K562 (cell line): ENCODE measurements around the gene ECI1. TPM values are rescaled to one million over a fixed set of nuclear protein-coding genes. Genes with fewer than 3 reads are reported as not detected.
A peak's percentile ranks its signal among the peaks of the same experiment; 100 is the strongest.

Experiments used
- ATAC-seq: fragments of 200-7000 bp; cut with Tn5 transposase; 3 replicates; pipeline ENCODE4 v1.9.1; 2020; ENCODE audit warnings: moderate library complexity
- BruUV-seq: library from RNA; stranded (reverse); fragments of 400-500 nt; replicated peaks from 2 replicates; lab custom pipeline; 2021; lab: Mats Ljungman, UMichigan
- CTCF ChIA-PET: fragments of 300-600 bp; formaldehyde crosslinking; extraction: SDS; loops from one replicate; lab custom pipeline; 2021; ENCODE audit warnings: low intra/inter-chr PET ratio; lab: Yijun Ruan, JAX
- POLR2A ChIA-PET: fragments of 300-600, 350-650 bp; sonication (Branson Sonifier 250); formaldehyde crosslinking; extraction: SDS; loops from one replicate; lab custom pipeline; 2021; ENCODE audit warnings: antibody characterized with exemption, inconsistent platforms; lab: Yijun Ruan, JAX
- DNase-seq, 4 experiments: peaks; one replicate each; pipeline versions ENCODE4 v3.0.0 to v3.0.0-alpha.2; 2011 to 2018; ENCODE audit warnings: low spot score in 3 of 4, mixed read lengths in 3 of 4; ENCODE audit errors: extremely low read depth in 1 of 4
- FAIRE-seq: peaks from 2 replicates; lab custom pipeline; 2011; peaks lifted over from hg19 to GRCh38; lab: Jason Lieb, UNC
- H2AFZ ChIP-seq: 2 replicates; pipeline ENCODE4 v1.6.0; 2011; ENCODE audit warnings: low read depth, low read length, control low read depth, inconsistent platforms
- H3K27ac ChIP-seq: fragments of 200-600 bp; 3 replicates; pipeline ENCODE4 v1.8.0; 2011; ENCODE audit warnings: low read depth, mild to moderate bottlenecking, control low read depth, inconsistent platforms, low read length, moderate library complexity, mixed read lengths; ENCODE audit errors: extremely low read depth
- H3K27me3 ChIP-seq, 2 experiments: fragments of 300-600 bp in 1 of 2; 2 replicates in 1 of 2; 3 replicates in 1 of 2; pipeline versions ENCODE4 v1.6.0 to v1.8.0; 2011; ENCODE audit warnings: inconsistent platforms in 2 of 2, low read length in 2 of 2, mild to moderate bottlenecking in 1 of 2, mixed read lengths in 1 of 2, moderate library complexity in 1 of 2; ENCODE audit not compliant: control insufficient read depth in 2 of 2, insufficient read depth in 2 of 2
- H3K36me3 ChIP-seq: fragments of 300-600 bp; 3 replicates; pipeline ENCODE4 v1.8.0; 2011; ENCODE audit warnings: mild to moderate bottlenecking, low read length, inconsistent platforms; ENCODE audit not compliant: control insufficient read depth, insufficient read depth
- H3K4me1 ChIP-seq, 2 experiments: fragments of 200-600 bp in 1 of 2; replicated peaks in 1 of 2; 2 replicates in 1 of 2; 3 replicates in 1 of 2; pipeline versions ENCODE4 v1.5.1 to v1.8.0; 2011; ENCODE audit warnings: inconsistent platforms in 2 of 2, low read length in 2 of 2, mild to moderate bottlenecking in 1 of 2, mixed read lengths in 1 of 2, moderate library complexity in 1 of 2; ENCODE audit not compliant: control insufficient read depth in 2 of 2, insufficient read depth in 2 of 2
- H3K4me2 ChIP-seq: 2 replicates; pipeline ENCODE4 v1.6.1; 2011; ENCODE audit warnings: low read length, control low read depth, inconsistent platforms, mixed read lengths; ENCODE audit not compliant: insufficient read depth
- H3K4me3 ChIP-seq: fragments of 200-600 bp; sonication (generic), shearing (Covaris generic); 2 replicates; pipeline ENCODE4 v1.5.1; 2016; ENCODE audit warnings: control low read depth, inconsistent platforms
- H3K79me2 ChIP-seq: fragments of 200-600 bp; 3 replicates; pipeline ENCODE4 v1.8.0; 2011; ENCODE audit warnings: low read length, inconsistent platforms; ENCODE audit not compliant: control insufficient read depth, insufficient read depth
- H3K9ac ChIP-seq, 2 experiments: 2 replicates each; pipeline versions ENCODE4 v1.6.0 to v1.6.1; 2011; ENCODE audit warnings: low read depth in 2 of 2, low read length in 2 of 2, control low read depth in 1 of 2, inconsistent platforms in 1 of 2, mild to moderate bottlenecking in 1 of 2, mixed read lengths in 1 of 2; ENCODE audit not compliant: insufficient read depth in 1 of 2
- H3K9me1 ChIP-seq: one replicate; pipeline ENCODE4 v1.6.0; 2011; ENCODE audit warnings: inconsistent platforms, mild to moderate bottlenecking, low read length, moderate library complexity; ENCODE audit not compliant: control insufficient read depth, insufficient read depth
- H3K9me3 ChIP-seq: replicated peaks from 2 replicates; pipeline ENCODE4 v1.5.1; 2011; ENCODE audit warnings: low read depth, low read length, inconsistent platforms; ENCODE audit not compliant: control insufficient read depth, insufficient read depth
- H4K20me1 ChIP-seq: replicated peaks from 2 replicates; pipeline ENCODE4 v1.6.1; 2011; ENCODE audit warnings: low read length, inconsistent platforms, mixed read lengths; ENCODE audit not compliant: control insufficient read depth, insufficient read depth
- ARNT ChIP-seq, 2 experiments: fragments of 450-650 bp; IDR thresholded peaks; 2 replicates each; pipeline ENCODE4 v1.6.1; 2016; ENCODE audit warnings: mild to moderate bottlenecking in 1 of 2
- BHLHE40 ChIP-seq: IDR thresholded peaks from 2 replicates; pipeline ENCODE4 v1.6.1; 2011; ENCODE audit warnings: low read length, improper control_type of control experiment
- CC2D1A ChIP-seq: fragments of 450-650 bp; IDR thresholded peaks from 2 replicates; pipeline ENCODE4 v1.6.1; 2017; ENCODE audit warnings: mild to moderate bottlenecking
- ELF1 ChIP-seq: fragments of 200-800 bp; sonication (Bioruptor generic); IDR thresholded peaks from 2 replicates; pipeline ENCODE4 v1.6.1; 2016; ENCODE audit warnings: missing genetic modification characterization, missing compliant biosample characterization
- MCM3 ChIP-seq: fragments of 450-650 bp; IDR thresholded peaks from 2 replicates; pipeline ENCODE4 v1.6.1; 2016
- RHOXF2B ChIP-seq: fragments of 250-450 bp; sonication (Bioruptor Pico); conservative IDR thresholded peaks from 2 replicates; pipeline ENCODE4 v1.5.1; 2021
- ZNF140 ChIP-seq: fragments of 250-450 bp; sonication (Bioruptor Pico); IDR thresholded peaks from 2 replicates; pipeline ENCODE4 v1.8.0; 2021; ENCODE audit warnings: moderate library complexity, mild to moderate bottlenecking, inconsistent platforms
- WGBS: fragments of 100-300 bp; shearing (Covaris generic); methylation state at CpG from one replicate; pipeline ENCODE4 v1.1.6; 2016; ENCODE audit warnings: low coverage, mixed read lengths; ENCODE audit not compliant: insufficient coverage; ENCODE audit errors: missing lambda C conversion rate; 5-methylcytosine and 5-hydroxymethylcytosine counted together
- in situ Hi-C: fragments of 300-500 bp; cut with MboI; formaldehyde crosslinking; loops from 4 replicates; pipeline ENCODE4 v1.15.0; 2018; ENCODE audit warnings: inconsistent platforms, mixed read lengths
- intact Hi-C: fragments of 100-400 bp; cut with micrococcal nuclease; formaldehyde crosslinking; loops from 2 replicates; pipeline ENCODE4 v1.14.2; 2022
- polyA plus RNA-seq, 8 experiments: library from polyadenylated mRNA; depleted of rRNA in 4 of 8; stranded (reverse) in 5 of 8; unstranded in 3 of 8; fragments of >200 nt; fragmentation: Nextera tagmentation in 2 of 8; fragmentation: Illumina TruSeq in 1 of 8; extraction: Ambion mirVana in 2 of 8; extraction: Trizol in 1 of 8; gene quantifications; 2 replicates each; pipeline versions ENCODE4 v1.2.1 to v1.2.3, GENCODE V29; 2011 to 2014; ENCODE audit warnings: inconsistent platforms in 1 of 8, missing spikeins in 1 of 8
- total RNA-seq, 7 experiments: library from RNA; depleted of rRNA in 6 of 7; stranded (reverse); fragments of >200 nt in 6 of 7; fragmentation: Illumina TruSeq in 2 of 7; extraction: Trizol in 2 of 7; gene quantifications; 2 replicates each; pipeline versions ENCODE4 v1.2.1 to v1.2.3, GENCODE V29; 2011 to 2021; ENCODE audit warnings: low replicate concordance in 1 of 7
- TF ChIP-seq, protein P1 (sequence below): fragments of 150-350 bp; IDR thresholded peaks from 2 replicates; pipeline ENCODE4 v1.6.1; 2014; ENCODE audit warnings: low read depth, mild to moderate bottlenecking, low read length, borderline replicate concordance
- TF ChIP-seq, protein P2 (sequence below): fragments of 250-450 bp; sonication (Bioruptor Pico); IDR thresholded peaks from 2 replicates; pipeline ENCODE4 v1.8.0; 2022; ENCODE audit warnings: moderate library complexity, mild to moderate bottlenecking, inconsistent platforms
- TF ChIP-seq, protein P3 (sequence below): conservative IDR thresholded peaks from 2 replicates; pipeline ENCODE4 v1.6.1; 2011; ENCODE audit warnings: low read depth, mild to moderate bottlenecking, low read length; ENCODE audit not compliant: control insufficient read depth
- TF ChIP-seq, protein P4 (sequence below): fragments of 250-450 bp; sonication (Bioruptor Pico); IDR thresholded peaks from 2 replicates; pipeline ENCODE4 v1.4.0; 2020; ENCODE audit warnings: mild to moderate bottlenecking

The ECI1 gene
- total and polyA plus RNA-seq, 9 of the 15 experiments (the other 6 are each of a cell fraction or from before 2014, with no cell fraction given): 4.7 to 189 (median 54.0) TPM

- Histone ChIP-seq H3K79me2 (no peaks in the 10 kb centered on the region), H4K20me1 (no peaks in the 10 kb centered on the region), H3K27ac (no peak overlapping the region), H3K9me1 (no peaks in the 10 kb centered on the region), H3K27me3 (no peaks in the 10 kb centered on the region), H3K9me3 (no peaks in the 10 kb centered on the region), H3K9ac (peak overlapping the region in 1 of 2 experiments; percentile 45; a peak in 1 of 4 replicates), H3K4me1 (peaks cover 0 to 8% of the 10 kb centered on the region in 2 experiments; a peak in 1 of 5 replicates), H2AFZ (no peak overlapping the region), H3K4me3 (no peak overlapping the region), H3K4me2 (no peak overlapping the region), H3K36me3 (peaks cover 54% of the 10 kb centered on the region; the same call in 2 of the 3 replicates)
- no peak for ATAC-seq
- 80% methylated on average over 13 of the region's 13 CpGs for WGBS
- in situ Hi-C loops: no loop called here
- no peak for DNase-seq
- ChIA-PET POLR2A (no interaction called here), CTCF (no interaction called here)
- no TSS peak for BruUV-seq
- no peak for FAIRE-seq
- intact Hi-C loops: no loop called here
- TF ChIP-seq, protein P1, sequence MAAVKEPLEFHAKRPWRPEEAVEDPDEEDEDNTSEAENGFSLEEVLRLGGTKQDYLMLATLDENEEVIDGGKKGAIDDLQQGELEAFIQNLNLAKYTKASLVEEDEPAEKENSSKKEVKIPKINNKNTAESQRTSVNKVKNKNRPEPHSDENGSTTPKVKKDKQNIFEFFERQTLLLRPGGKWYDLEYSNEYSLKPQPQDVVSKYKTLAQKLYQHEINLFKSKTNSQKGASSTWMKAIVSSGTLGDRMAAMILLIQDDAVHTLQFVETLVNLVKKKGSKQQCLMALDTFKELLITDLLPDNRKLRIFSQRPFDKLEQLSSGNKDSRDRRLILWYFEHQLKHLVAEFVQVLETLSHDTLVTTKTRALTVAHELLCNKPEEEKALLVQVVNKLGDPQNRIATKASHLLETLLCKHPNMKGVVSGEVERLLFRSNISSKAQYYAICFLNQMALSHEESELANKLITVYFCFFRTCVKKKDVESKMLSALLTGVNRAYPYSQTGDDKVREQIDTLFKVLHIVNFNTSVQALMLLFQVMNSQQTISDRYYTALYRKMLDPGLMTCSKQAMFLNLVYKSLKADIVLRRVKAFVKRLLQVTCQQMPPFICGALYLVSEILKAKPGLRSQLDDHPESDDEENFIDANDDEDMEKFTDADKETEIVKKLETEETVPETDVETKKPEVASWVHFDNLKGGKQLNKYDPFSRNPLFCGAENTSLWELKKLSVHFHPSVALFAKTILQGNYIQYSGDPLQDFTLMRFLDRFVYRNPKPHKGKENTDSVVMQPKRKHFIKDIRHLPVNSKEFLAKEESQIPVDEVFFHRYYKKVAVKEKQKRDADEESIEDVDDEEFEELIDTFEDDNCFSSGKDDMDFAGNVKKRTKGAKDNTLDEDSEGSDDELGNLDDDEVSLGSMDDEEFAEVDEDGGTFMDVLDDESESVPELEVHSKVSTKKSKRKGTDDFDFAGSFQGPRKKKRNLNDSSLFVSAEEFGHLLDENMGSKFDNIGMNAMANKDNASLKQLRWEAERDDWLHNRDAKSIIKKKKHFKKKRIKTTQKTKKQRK: no peak
- TF ChIP-seq, protein P2, sequence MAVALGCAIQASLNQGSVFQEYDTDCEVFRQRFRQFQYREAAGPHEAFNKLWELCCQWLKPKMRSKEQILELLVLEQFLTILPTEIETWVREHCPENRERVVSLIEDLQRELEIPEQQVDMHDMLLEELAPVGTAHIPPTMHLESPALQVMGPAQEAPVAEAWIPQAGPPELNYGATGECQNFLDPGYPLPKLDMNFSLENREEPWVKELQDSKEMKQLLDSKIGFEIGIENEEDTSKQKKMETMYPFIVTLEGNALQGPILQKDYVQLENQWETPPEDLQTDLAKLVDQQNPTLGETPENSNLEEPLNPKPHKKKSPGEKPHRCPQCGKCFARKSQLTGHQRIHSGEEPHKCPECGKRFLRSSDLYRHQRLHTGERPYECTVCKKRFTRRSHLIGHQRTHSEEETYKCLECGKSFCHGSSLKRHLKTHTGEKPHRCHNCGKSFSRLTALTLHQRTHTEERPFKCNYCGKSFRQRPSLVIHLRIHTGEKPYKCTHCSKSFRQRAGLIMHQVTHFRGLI (CRISPR knock-in tag): no peak
- TF ChIP-seq BHLHE40 (no peak), RHOXF2B (CRISPR knock-in tag) (no peak), ELF1 (tag) (no peak), MCM3 (no peak), CC2D1A (no peak), ZNF140 (CRISPR knock-in tag) (no peak), ARNT (IDR thresholded peaks at IDR 0.05) (no peak)
- TF ChIP-seq, protein P3, sequence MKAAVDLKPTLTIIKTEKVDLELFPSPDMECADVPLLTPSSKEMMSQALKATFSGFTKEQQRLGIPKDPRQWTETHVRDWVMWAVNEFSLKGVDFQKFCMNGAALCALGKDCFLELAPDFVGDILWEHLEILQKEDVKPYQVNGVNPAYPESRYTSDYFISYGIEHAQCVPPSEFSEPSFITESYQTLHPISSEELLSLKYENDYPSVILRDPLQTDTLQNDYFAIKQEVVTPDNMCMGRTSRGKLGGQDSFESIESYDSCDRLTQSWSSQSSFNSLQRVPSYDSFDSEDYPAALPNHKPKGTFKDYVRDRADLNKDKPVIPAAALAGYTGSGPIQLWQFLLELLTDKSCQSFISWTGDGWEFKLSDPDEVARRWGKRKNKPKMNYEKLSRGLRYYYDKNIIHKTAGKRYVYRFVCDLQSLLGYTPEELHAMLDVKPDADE: no peak
- TF ChIP-seq, protein P4, sequence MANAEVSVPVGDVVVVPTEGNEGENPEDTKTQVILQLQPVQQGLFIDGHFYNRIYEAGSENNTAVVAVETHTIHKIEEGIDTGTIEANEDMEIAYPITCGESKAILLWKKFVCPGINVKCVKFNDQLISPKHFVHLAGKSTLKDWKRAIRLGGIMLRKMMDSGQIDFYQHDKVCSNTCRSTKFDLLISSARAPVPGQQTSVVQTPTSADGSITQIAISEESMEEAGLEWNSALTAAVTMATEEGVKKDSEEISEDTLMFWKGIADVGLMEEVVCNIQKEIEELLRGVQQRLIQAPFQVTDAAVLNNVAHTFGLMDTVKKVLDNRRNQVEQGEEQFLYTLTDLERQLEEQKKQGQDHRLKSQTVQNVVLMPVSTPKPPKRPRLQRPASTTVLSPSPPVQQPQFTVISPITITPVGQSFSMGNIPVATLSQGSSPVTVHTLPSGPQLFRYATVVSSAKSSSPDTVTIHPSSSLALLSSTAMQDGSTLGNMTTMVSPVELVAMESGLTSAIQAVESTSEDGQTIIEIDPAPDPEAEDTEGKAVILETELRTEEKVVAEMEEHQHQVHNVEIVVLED (CRISPR knock-in tag): no peak
Measured at GRCh38 chr16:2285731-2286191, 34.4 kb upstream of the ECI1 start.
